Measurements from ENCODE around the gene CHRND.

CHRND gene

DNA sequence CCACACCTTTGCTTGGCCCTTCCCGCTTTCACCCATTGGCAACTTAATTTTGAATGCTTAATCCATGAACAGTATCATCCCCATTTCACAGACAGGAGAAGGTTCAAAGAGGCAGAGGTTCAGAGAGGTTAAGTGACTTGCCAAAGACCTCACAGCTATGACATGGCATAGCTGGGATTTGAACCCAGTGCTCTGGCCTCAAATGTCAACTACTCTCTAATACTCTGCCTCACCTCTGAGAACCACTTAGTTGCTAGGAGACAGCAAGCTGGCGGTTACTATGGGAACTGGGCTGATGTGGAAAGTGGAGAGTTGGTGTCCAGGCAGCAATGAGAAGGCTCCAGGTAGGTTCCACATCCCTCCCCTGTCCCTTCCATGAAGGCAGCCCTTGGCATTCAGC lies 21.5 kb upstream of the CHRND start:
- peak; percentile 55 for DNase-seq

DNA sequence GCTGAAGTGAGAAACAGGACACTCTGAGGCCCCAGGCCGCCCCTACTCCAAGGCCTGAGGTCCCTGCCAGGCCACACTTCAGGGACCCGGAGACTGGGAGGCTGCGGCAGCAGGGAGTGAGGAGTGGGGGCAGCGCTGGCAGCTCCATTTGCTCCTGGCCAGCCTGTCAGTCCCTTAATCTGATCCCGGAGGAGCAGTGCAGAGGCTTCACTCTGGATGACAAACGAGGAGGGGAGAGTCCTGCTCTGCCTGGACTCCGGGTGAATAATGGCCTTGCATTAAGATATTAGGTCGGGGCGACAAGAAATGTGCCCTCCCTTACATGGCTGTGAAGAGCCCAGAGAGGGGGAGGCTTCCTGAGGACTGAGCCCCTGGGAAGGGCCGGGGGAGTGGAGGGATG lies 20.1 kb upstream of the CHRND start:
- DNase-seq: no peak

DNA sequence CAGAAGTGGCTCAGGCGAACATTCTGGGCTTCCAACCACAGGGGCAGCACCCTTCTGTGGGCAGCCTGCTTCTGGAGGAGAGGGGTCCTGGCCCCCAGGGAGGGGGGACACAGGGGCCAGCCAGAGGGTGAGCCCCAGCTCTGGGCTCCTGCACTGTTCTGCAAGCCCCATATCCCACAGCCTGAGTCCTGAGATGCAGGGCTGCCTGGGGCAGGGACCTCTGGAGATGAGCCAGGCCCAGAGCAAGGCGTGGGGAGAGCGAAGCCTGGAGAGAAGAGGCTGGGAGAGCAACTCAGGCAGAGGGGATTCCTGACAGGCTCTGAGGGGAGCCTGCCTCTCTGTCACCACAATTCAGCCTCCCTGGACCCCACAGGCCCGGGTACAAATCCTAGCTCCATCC lies 19.3 kb upstream of the CHRND start:
- DNase-seq: no peak

DNA sequence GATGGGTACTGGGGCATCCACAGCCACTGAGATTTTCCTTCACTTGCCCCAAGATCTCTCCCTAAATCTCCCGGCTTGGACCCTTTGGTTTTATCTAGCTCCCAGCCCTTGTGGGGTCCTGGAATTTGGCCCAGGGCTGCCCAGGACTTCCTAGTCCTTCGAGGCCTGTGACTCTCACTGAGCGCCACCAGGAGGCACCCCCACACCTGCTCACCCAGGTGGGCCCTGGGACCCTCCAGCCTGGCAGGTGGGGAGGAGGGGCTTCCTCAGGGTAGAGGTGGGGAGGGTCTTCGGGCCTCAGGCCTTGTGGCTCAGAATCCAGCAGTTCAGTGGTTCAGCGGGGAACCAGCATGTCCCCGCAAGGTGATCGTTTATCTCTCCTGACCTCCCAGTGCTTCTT lies 17.7 kb upstream of the CHRND start:
- DNase-seq: no peak

DNA sequence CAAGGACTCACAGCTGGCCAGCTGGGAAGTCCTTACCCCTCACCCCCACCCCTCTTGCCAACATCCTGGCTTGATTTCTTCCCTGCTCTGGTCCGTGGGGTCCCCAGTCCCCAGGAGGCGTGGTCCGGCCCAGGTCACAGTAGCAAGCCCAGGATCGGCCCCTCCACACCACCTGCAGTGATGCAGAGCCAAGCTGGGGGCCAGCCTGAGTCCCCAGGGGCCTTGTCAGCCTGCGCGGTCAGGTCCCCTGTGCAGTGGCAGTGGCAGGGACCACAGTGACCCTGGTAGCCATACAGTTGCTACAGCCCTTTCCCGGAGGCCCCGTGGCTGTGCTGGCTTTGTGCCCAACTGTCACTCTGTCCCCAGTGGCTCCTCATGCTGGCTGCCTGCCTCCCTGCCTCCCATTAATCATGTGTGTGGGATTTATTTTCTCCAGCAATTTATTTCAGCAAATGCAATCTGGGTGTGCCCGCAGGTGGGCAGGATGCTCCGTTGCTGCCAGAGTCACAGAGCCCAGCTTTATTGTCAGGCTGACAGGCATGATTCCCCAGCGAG lies 14.5 kb upstream of the CHRND start:
- peak; percentile 58 for DNase-seq

DNA sequence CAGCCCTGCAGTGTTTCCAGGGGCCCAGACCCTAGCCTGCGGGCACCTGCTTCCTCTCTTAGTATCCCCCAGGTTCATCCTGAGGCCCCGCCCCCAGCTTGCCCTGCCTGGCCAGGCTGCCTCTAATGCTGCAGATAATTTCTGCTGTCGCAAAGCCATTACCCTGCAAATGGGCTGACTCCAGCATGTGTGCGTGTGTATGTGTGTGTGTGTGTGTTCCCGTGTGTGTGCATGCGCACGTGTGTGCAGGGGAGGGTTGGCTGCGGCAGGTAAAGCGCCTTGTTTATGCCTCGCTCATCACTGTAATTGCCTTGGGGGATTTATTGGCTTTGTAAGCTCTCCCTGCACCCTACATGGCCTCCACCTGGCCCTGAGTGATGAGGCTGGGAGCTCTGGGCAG lies 13.4 kb upstream of the CHRND start:
- peak; percentile 78 for DNase-seq

DNA sequence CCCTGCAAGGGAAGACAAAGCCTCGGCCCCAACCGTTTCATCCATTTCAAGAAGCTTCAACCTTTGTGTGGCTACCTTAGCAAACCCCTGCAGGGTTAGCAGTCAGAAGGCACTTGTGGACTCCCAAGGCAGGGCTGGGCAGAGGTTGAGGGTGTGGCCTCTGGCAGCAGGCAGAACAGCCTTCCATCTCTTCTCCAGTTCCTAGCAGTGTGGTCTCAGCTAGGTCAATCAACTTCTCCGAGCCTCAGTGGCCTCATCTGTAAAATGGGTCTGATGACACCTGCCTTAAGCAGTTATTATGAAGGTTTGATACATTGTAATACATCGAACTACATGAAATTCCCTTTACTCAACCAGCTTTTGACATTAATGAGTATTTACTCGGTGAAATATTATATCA lies 12.6 kb upstream of the CHRND start:
- DNase-seq: no peak

DNA sequence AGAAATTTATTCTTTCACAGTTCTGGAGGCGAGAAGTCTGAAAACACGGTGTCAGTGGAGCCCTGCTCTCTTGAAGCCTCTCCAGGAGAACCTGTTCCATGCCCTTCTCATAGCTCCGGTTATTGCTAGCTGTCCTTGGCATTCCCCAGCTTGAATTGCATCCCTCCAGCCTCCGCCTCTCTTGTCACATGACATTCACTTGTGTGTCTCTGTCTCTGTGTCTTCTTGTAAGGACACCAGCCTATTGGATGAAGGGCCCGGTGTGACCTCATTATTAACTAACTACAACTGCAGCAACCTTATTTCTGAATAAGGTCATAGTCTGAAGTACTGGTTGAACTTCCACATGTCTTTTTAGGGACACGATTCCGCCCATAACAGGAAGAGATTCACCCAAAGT lies 10.3 kb upstream of the CHRND start:
- DNase-seq: no peak

DNA sequence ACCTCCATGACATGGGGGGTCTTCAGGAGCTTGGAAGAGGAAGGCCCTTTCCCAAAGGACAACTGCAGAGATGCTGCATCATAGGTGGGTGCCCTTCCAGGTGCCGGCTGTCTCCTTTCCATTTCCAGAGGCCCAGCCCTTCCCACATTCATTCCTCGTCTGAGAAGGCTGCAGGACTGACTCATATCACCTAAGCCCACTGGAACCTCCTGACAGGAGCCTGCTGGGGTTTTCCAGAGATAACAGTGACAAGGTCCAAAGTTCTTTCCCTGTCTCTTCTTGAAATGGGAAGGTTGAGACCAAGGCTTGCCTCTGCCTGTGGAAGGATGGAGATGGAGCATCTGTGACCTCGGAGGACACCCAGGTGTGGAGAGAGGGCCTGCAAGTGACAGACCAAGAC lies 9.4 kb upstream of the CHRND start:
- no peak for DNase-seq

DNA sequence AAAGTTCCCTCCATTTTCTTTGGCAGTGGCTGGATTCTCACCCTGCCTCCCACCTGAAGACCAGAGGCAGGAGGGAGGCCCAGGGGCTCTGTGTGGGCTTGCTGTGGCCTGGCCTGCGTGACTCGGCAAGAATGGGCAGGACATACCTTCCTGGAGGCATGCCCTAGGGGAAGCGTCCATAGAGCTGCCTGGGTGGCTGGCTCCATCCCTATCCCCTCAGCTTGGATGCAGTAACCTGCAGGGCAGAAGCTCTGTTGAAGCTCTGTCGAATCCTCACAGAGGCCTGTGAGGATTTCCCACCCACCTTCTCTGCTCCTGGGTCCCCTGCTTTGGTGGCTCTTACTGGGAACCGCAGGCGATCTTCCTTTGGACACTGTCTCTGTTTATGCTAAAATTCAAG lies 7.1 kb upstream of the CHRND start:
- DNase-seq: no peak

DNA sequence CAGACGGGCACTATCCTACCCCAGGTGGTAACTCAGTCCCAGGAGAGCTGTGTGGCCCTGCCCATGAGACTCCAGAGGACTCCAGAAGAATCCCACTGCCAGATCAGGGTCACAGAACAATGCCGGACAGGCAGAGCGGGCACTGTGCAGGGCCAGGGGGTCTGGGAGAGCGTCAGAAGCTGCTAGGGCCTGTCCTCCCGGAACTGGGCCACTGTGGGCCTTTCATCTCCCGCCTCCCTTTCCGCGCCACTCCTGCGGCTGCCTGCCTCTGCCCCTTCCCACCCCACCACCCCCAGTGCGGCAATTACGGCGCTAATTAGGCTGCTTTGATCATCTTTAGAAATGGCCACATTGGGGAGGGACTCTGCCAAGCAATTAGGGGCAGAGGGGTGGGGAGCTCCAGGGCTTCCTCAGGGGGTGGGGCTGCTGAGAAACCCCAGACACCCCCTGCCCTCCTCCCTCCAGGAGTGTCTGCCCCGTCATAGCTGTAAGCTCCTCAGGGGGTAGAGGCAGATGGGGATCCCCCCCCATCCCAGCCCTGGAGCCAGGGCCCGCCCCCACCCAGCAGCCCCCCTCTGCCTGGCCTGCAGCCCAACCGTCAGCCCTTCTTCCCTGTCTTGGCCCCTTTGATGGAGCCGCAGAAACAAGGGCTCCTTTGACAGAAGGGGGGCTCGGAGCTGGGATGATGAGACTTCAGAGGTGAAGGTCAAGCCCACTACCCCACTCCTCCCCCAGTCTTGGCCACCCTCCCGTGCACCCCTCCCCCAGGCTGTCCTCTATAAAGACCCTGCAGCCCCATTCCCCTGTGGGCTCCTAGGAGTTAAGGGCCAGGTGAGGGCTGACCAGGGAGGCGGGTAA lies 6.2 kb upstream of the CHRND start, which contains the start of gene PRSS56:
Gene PRSS56, plus strand, starts transcription at position 808 of the 858 bp plus-strand sequence. CDS start 211 bp downstream, outside the sequence.
- DNase-seq: peak; percentile 48

DNA sequence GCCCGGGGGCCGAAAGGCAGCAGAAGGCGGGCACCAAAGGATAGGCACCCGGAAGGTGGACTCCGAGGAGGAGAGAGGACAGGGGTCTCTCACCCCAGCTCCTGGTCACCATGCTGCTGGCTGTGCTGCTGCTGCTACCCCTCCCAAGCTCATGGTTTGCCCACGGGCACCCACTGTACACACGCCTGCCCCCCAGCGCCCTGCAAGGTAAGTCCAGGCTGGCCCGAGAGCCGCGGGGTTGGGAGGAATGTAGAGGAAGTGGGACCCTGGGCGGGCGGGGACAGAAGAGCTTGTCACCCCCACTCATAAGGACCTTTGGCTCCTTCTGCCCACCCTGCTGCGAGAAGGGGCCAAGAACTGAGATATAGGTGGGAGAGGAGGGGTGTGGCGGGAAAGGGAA lies 5.5 kb upstream of the CHRND start:
- DNase-seq: no peak

DNA sequence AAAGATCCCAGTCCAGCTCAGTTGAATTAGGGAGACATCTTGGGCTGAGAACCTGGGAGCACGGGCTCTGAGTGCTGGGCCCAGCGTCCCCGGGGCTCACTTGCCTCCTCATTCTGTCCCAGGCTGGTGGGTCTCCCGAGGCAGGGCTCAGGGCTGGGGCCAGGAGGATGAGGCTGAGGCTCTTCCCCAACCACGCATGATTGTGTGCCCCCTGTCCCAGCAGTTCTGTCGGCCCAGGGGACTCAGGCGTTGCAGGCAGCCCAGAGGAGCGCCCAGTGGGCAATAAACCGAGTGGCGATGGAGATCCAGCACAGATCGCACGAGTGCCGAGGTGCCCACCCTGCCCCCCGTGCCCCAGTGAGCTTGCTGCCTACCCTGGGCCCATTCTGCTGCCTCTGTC lies 4.9 kb upstream of the CHRND start:
- no peak for DNase-seq

DNA sequence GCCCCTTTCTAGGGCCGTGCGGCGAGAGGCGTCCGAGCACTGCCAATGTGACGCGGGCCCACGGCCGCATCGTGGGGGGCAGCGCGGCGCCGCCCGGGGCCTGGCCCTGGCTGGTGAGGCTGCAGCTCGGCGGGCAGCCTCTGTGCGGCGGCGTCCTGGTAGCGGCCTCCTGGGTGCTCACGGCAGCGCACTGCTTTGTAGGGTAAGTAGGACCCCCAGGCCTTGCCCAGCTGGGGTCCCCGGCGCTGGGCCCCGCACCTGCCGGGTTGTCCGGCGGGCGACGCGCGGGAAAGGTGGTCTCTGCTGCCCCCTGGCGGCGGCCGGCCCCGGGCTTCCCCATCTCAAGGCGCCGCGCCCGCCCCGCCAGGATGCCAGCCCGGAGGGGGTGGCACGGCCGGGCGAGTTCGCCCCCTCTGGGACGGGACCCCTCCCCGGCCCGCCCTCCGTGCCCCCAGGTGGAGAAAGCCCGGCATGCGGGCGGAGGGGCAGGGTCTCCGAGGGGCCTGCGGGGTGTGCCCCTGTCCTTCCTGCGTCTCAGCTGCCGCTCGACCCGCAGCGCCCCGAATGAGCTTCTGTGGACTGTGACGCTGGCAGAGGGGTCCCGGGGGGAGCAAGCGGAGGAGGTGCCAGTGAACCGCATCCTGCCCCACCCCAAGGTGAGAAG lies 3.9 kb upstream of the CHRND start:
- peak; percentile 18 for DNase-seq

DNA sequence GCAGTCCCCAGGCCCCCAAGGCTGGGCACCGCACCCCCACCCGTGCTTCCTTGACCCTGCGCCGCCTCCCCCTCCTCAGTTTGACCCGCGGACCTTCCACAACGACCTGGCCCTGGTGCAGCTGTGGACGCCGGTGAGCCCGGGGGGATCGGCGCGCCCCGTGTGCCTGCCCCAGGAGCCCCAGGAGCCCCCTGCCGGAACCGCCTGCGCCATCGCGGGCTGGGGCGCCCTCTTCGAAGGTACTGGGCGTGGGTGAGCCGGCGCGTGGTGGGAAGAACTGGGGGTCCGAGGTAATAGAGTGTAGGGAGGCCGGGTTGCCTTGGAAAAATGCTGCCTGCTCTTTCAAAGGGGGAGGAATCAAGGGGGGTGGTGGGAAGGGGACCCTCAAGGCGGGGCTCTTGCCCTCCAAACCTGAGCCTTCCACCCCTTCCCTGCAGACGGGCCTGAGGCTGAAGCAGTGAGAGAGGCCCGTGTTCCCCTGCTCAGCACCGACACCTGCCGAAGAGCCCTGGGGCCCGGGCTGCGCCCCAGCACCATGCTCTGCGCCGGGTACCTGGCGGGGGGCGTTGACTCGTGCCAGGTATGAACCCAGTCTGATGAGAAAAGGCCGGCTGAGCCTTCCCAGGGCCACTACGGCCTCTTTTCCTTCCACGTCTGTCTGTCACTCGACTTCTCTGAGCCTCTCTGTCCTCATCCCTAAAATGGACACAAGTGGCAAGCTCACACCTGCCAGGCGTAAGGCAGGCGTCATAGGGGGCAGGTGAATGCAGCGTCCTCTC lies 3.1 kb upstream of the CHRND start:
- no peak for DNase-seq

DNA sequence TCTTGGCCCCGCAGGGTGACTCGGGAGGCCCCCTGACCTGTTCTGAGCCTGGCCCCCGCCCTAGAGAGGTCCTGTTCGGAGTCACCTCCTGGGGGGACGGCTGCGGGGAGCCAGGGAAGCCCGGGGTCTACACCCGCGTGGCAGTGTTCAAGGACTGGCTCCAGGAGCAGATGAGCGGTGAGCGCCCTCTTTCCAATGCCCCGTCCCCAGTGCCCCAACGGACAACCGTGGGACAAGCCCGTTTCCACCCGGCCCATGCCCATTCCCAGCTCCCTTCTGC lies 2.6 kb upstream of the CHRND start:
- no peak for DNase-seq

DNA sequence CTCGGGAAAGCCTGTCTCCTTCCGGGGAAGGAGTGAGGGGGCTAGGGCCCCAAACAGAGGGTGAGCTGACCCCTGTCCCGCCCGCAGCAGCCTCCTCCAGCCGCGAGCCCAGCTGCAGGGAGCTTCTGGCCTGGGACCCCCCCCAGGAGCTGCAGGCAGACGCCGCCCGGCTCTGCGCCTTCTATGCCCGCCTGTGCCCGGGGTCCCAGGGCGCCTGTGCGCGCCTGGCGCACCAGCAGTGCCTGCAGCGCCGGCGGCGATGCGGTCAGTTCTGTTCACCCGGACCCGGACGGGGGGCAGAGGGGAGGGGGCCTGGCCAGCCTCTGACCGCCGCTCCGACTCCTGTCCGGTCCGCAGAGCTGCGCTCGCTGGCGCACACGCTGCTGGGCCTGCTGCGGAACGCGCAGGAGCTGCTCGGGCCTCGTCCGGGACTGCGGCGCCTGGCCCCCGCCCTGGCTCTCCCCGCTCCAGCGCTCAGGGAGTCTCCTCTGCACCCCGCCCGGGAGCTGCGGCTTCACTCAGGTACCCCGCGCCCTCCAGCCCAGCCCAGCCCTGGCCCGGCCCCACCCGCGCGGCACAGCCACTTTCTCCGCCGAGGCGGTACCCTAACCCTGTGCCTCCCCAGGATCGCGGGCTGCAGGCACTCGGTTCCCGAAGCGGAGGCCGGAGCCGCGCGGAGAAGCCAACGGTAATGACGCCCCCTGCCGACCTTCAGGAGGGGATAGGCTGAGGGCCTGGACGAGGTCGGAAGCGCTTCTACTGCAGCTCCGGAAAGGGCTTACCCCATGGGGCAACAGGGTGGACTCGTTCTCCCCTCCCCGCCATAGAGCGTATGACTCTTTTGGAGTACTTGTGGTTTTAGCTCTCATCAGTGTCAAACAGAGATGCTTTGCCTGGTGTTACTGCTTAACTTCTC lies 2.0 kb upstream of the CHRND start:
- DNase-seq: no peak

DNA sequence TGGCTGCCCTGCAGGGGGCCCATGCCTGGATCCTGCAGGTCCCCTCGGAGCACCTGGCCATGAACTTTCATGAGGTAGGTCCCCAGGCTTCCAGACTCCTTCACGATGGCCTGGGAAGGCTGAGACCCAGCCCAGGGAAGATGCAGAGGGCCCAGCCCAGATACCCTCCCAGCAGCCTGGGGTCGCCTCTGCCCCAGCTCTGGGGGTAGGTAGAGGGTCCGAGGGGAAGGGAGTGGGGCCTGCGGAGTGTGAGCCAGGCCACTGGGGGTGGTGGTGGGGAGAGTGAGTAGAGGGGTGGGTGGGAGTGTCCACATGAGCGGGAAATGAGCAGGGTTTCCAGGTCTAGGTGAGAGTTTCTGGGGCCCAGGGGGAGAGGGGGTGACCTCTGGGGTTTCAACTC lies 1.2 kb upstream of the CHRND start:
- no peak for DNase-seq

DNA sequence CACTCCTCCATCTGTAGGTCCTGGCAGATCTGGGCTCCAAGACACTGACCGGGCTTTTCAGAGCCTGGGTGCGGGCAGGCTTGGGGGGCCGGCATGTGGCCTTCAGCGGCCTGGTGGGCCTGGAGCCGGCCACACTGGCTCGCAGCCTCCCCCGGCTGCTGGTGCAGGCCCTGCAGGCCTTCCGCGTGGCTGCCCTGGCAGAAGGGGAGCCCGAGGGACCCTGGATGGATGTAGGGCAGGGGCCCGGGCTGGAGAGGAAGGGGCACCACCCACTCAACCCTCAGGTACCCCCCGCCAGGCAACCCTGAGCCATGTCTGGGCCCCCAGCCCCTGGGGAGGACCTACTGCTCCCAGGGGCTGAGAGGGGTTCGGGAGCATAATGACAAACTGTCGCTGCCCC lies 761 bp upstream of the CHRND start:
- DNase-seq: no peak

DNA sequence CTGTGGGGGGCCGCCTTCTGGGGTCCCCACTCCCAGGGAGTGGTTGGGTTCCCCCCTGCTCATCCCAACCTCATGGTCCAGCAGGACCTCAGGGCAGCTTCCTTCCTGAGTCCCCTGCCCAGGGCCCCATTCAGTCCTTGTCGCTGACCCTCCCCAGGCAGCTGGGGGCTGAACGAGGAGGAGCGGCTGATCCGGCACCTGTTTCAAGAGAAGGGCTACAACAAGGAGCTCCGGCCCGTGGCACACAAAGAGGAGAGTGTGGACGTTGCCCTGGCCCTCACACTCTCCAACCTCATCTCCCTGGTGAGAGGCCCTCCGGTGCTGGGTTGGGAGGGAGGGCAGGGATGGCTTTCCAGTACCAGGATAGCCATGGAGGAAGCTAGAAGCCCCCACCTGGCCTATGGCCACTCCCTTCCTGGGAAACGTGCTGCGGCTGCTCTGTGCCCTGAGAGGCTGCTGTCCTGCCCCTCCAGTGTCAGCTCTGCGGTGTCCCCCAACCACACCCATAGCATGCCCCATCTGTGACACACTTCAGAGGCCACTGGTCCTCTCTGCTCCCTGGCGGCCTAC lies 497 bp downstream of the CHRND start:
- no peak for DNase-seq

DNA sequence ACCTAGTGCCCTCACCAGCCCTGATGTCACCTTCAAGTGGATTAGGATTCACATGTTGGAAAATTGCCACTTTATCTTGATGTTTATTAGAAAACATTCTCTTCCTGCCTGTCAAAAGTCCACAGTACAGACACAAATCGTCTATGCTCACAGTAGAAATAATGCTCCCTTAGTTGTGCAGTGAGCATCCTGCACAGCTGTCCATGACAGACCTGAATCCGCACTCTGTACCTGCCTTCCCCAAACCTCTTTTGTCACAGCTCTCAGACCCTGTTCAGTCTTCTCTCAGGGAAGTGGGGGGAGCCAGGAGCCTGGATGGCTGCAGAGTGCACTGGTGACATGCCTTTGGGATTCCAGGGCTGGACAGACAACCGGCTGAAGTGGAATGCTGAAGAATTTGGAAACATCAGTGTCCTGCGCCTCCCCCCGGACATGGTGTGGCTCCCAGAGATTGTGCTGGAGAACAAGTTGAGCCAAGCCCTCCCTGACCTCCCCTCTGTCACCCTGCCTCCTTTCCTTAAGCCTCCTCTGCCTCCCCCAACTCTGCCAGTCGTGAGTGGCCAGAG lies 2.0 kb downstream of the CHRND start:
- no peak for DNase-seq
